GM19023 (cell line): ENCODE results near the gene B9D1.
A peak's percentile ranks its signal among the peaks of the same experiment; 100 is the strongest.

Experiments used
- ATAC-seq: cut with Tn5 transposase; IDR thresholded peaks from one replicate; pipeline ENCODE4 v1.9.1; 2021; ENCODE audit warnings: mild to moderate bottlenecking, moderate library complexity; ENCODE audit not compliant: unreplicated experiment

B9D1 gene

DNA sequence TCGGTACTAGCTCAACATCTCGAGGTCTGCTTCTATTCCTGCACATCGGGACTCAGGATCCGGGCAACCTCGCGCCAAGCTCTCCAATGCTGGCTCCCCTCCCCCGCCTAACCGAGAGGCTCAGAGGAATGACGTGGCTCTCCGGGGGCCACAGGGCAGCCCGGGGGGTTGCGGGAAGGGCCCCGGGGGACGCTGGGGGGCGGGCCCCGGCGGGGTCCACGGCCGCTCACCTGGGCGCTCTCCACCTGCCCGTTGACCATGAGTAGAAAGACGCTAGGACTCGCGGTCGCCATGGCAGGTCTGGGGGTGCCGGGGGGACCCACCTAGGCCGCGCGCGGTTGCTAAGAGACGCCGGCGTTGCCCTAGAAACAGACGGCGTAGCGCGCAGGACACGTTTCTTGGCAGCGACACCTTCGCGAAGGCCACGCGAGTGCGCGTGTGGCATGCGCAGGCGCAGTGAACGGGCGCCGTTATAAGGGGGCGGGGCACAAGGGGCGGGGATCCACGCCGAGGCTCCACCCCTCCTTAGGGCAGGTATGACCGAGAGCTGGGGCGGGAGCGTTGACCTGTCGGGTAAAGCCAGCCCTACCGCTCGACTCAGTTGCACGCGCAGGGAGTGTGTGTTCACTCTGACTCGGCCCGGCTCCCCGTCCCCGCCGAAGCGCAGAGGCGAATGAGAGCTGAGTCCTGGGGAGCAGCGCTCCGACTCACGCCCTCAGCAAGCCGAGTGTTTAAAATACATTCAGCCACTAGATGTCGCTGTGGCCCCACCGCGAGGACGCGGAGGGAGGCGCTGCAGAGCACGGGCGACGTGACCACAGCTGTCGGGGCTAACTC is at the start of gene B9D1:
Gene B9D1, minus strand, starts transcription at position 447 of the 837 bp plus-strand sequence. Its CDS starts 154 bp downstream, at position 293.
- ATAC-seq: peak; percentile 74

DNA sequence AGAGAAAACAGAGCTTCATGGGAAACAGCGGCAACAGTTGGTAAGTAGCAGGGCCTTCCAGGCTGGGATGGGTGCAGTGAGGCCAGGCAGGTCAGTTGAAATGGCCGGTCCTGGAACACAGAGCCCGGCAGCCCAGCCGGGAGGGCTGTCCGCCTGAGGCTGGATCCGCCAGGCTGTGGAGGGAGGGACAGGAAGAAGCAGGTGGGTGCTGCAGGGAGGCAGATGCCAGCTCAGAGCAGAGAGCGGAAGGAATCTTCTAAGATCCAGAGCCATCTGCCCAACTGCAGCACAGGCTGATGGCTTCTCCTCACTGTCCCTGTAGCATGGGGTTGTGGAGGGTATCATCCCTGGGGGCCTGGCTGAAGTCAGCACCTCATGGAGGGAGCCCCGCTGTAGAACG is 49.1 kb upstream of the B9D1 start:
- ATAC-seq: no peak

DNA sequence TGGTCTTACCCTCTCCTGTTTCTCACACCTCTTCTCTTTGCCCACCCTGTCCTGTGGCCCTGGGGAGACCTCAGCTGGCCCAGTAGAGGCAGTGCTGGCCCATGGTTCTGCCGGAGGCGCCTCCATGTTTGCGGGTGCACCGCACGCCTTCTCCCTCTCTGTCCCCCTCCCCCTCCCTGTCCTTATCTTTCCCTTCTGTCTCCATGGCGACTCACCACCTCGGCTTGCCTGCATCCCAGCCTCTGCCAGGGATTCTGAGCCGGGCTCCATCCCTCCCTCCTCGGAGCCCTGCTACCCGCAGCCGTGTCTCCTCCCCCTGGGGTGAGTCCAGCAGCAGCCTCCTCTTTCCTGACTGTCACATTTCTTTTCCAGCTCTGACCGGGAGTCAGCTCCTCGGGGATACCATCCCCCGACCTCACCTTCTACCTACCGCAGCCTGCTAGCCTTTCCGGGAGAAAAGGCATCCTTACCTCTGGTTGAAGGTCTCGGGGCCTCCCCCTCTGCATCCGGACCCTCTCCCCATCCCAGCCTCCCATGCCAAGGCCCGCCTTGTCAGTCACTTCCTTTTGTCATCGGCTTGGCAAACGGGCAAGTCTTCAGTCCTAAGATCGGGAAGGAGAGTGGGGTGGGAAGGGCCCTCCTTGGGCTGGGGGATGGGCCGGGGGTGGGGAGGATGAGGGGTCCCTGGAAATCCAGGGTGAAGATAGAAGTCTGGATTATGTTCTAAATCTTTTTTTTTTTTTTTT is 48.5 kb upstream of the B9D1 start, which contains the start of gene RNF112:
Gene RNF112, plus strand, starts transcription at position 358 of the 746 bp plus-strand sequence. Its CDS starts 177 bp downstream, at position 535.
- ATAC-seq: no peak

- ATAC-seq: no peak
Measured at GRCh38 chr17:19410091-19410490, 47.6 kb upstream of the B9D1 start.

GRCh38 chr17:19409509-19409908 is 47.0 kb upstream of the B9D1 start:
- no peak for ATAC-seq

- ATAC-seq: no peak
Measured at GRCh38 chr17:19409066-19409465, 46.5 kb upstream of the B9D1 start.

DNA sequence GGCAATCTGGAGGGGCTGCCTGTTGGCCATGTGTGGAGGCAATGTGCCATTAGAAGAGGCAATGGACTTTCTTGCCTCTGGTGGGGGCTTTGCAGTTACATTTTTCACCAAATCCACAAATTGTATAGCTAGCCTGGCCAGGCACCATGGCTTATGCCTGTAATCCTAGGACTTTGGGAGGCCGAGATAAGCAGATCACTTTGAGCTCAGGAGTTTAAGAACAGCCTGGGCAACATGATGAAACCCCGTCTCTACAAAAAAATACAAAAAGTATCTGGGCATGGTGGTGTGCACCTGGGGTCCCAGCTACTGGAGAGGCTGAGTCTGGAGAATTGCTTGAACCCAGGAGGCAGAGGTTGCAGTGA is 45.8 kb upstream of the B9D1 start:
- no peak for ATAC-seq

DNA sequence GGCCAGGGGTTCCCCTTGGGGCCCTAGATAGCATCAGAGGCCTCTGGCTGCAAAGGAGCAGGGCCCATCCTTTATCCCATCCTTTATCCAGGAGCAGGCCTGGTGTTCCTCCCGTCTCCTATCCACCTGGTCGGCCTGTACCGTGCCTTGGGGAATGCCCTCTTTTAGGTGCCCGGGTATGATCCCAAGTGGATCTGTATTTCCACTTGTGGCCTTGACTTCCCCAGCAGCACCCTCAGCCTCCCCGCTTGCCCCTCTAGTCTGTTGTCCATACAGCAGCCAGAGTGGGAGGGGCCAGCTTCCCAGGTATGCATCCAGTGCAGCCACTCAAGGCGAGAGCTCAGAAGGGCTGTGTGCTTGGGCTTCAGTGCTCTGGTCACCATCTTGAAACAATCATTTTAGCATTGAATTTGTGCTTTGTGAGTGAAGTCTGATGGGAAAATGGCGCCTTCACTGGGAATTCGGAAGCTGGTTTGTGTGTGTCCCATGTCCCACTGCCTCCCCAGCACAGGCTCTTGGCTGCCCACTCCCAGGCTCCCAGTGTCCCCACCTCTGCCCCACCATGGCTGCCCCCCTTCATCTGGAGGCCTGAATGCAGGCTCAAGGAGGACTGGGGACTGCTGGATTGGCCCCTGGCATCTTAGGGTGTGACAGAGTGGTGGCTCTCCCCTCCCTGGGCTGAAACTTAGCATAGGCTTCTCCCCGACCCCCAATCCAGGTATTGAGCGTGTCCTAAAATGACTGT is 45.2 kb upstream of the B9D1 start:
- no peak for ATAC-seq

DNA sequence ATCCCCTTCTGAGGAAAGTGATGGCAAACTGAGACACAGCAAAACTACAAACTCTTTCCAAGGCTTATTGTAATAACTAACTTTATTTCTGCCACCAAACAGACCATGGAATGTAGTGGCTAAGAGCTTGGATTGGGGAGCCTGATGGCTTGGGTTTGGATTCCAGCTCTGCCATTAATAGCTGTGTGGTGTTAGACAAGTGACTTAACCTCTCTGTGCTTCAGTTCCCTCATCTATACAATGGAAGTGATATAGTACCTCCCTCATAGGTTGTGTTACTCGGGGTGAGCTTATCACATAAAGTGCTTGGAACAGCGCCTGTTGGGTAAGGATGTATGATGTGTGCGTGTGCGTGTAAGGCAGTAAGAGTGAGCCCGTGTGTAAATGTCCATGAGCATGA is 42.6 kb upstream of the B9D1 start:
- no peak for ATAC-seq

GRCh38 chr17:19404264-19404663 is 41.7 kb upstream of the B9D1 start:
- no peak for ATAC-seq

- no peak for ATAC-seq
Measured at GRCh38 chr17:19403021-19403420, 40.5 kb upstream of the B9D1 start.

- ATAC-seq: no peak
Measured at GRCh38 chr17:19402171-19402570, 39.6 kb upstream of the B9D1 start.

DNA sequence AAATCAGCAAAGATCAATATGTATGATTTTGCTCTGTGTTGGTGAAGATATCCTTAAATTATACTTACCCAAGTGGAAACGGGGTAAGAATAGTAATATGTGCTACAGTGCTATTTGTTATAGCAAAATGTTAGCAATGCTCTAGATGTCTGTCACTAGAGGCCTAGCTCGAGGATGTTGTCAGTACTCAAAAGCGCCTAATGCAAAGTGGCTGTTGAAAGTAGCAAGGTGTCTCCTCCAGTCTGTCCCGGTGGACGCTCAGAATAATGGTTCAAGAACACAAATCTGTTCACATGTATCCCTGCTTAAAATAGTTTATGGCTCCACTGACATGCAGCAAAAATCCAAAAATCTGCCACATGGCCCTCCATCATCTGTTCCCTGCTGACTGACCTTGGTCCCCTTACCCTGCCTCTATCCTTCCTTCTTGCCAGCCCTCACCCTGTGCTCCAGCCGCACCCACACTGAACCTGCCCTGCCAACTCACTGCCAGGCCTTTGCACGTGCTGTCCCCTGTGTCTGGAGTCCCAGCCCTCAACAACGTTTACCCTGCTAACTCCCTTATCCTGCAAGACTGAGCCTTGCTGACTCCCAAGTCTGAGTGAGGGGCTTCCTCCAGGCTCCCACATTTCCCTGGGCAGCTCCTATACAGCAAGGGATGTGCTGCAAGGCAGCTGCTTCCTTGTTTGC is 38.9 kb upstream of the B9D1 start:
- no peak for ATAC-seq

- no peak for ATAC-seq
Measured at GRCh38 chr17:19399750-19400450, 37.4 kb upstream of the B9D1 start.

DNA sequence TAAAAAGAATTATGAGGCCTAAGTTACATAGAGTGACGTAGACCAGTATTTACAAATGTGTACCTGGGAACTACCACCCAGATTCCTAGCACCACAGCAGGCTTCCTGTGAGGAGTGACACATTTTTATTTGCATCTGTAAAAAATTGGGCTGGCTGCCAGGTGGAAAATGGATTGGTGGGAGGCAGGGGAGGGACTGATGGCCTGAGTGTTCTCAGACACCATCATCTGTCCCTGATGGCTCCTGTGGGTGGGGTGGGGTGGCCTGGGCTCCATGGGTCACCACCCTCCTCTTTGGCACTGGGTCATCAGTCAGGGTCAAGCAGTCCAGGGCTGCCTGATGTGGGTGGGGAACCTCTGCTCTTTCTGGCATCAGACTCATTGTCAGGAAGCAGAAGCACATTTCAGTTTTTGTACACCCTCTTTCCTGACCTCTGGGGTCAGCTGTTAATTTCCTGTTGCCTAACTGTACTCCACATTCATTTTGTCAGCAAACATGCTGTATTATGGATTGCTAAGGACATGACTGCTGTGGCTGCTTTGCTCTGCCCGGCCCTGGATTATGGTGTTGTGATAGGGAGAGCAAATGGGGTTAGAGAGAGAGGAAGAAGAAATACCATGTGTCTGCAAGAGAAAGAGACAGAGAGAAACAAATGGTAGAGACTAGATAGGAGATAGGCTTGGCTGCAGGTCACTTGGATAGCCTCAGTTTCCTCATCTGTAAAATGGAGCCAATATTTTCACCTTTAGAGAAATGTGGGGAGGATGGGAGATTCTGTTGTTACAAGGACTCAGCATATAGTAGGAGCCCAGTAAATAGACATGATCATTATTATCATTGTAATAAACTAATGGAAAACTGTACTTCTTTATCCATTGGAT is 36.0 kb upstream of the B9D1 start:
- ATAC-seq: no peak

DNA sequence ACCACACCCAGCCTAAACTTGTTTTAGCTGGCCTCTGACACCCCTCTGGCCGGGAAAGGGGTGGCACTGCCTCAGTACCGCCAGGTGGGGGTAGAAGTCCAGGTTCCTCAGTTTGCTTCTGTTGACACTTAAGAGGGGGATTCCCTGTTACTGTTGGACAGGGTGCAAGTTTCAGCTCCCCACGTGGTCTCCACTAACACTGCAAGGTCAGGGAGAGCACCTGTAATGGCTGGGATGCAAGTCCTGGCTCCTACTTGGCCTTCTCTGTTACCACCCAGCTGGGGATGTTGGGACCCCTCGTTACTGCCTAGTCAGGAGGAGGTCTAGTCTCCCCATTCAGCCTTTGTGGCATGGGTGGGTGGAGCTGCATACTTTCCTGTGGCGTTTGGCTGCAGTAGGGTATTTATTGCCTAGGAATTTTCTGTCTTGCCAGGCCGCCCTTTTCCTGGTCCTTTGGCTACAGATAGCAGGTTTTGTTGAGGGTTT is 35.1 kb upstream of the B9D1 start:
- no peak for ATAC-seq

DNA sequence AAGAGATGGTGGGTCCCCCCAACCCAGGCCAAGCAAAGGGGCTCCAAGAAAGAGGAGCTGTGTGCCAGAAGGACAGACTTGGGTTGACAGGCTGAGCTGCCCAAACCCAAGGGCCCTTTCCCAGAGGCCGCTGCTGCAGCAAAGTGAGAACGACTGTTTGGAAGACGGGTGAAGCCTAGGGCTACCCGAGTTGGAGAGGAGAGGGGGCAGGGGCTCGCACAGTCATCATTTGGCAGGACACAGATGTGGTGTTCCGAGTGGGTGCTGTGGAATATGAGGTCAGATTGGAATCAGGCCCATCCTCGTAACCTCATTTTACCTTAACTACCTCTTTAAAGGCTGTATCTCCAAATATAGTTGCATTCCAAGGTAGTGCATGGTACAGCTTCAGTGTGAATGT is 29.8 kb upstream of the B9D1 start:
- ATAC-seq: no peak

DNA sequence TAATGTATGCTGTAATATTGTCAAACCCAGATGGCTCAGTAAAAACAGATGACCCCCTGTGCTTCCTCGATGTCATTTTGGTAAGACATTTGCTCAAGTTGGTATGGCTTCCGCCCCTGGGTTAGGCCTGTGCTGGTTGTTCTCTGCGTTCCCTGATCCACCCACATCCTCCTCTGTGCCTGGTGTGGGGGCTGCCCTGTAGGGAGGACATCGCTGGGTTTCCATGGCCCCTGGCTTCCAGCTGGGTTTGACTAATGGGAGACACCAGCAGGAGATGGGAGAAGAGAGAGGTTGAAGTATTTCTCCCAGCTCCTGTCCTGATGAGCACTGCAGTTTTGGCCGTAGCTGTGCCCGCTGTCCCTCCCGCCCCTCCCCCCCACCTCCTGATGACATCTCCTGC is 28.9 kb upstream of the B9D1 start:
- ATAC-seq: no peak

DNA sequence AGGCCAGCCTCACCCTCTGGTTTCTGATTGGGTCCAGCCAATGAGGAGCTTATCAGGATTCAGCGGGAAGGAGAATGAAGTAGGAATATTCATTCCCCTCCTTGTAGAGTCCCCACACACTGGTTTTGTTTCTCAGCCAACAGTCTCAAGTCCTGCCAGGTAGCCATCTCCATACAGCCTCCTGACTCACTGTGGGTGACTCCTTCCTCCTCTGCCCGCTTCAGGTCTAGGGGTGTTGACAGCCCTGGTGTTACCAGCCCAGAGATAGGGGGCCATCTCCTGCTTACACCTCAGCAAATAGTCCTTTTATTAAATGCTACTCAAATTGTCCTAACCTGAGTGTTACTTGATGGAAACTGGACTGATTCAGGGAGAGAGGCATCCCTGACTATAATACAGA is 28.4 kb upstream of the B9D1 start:
- ATAC-seq: no peak
